HG03520 (cell line): ENCODE measurements around the gene HPS4.
"Not testable (repeated sequence)": the region's sequence is repeated elsewhere in the genome, so short reads cannot be mapped to it uniquely, and the experiment has no call there.

Source experiments
- ATAC-seq: cut with Tn5 transposase; IDR thresholded peaks from one replicate; pipeline ENCODE4 v1.9.1; 2021; ENCODE audit warnings: mild to moderate bottlenecking, moderate library complexity; ENCODE audit not compliant: unreplicated experiment

The HPS4 gene

GRCh38 chr22:26444777-26445176 lies 38.8 kb downstream of the HPS4 start:
- no peak for ATAC-seq

GRCh38 chr22:26443901-26444690 lies 39.5 kb downstream of the HPS4 start:
- ATAC-seq = no peak

- ATAC-seq = no peak
These were observed 41.4 kb downstream of the HPS4 start for GRCh38 chr22:26442086-26442756.

- no peak for ATAC-seq
These were observed 44.0 kb downstream of the HPS4 start for GRCh38 chr22:26439559-26439958.

- not testable (repeated sequence) for ATAC-seq
These were observed 44.8 kb downstream of the HPS4 start for GRCh38 chr22:26438776-26439175.

GRCh38 chr22:26437694-26438392 lies 45.7 kb downstream of the HPS4 start:
- ATAC-seq = no peak

- no peak for ATAC-seq
These were observed 46.6 kb downstream of the HPS4 start for GRCh38 chr22:26436903-26437515.

GRCh38 chr22:26435327-26436093 lies 48.1 kb downstream of the HPS4 start:
- no peak for ATAC-seq

- ATAC-seq = no peak
These were observed 49.8 kb downstream of the HPS4 start for GRCh38 chr22:26433805-26434204.

GRCh38 chr22:26432619-26433311 lies 50.8 kb downstream of the HPS4 start:
- no peak for ATAC-seq

GRCh38 chr22:26431261-26431995 lies 52.2 kb downstream of the HPS4 start:
- no peak for ATAC-seq

- ATAC-seq = no peak
These were observed 53.0 kb downstream of the HPS4 start for GRCh38 chr22:26430600-26430999.

- ATAC-seq = peak; percentile 18
These were observed 53.9 kb downstream of the HPS4 start for GRCh38 chr22:26429458-26430286.

- peak; percentile 64 for ATAC-seq
These were observed 54.8 kb downstream of the HPS4 start, which contains the start of gene ASPHD2 for GRCh38 chr22:26428515-26429457. Gene ASPHD2, plus strand, starts transcription at chr22:26429260. Its CDS starts 4,356 bp downstream, at chr22:26433616.

GRCh38 chr22:26426924-26427323 lies 56.7 kb downstream of the HPS4 start:
- no peak for ATAC-seq

GRCh38 chr22:26418620-26419019 lies 65.0 kb downstream of the HPS4 start:
- no peak for ATAC-seq

- no peak for ATAC-seq
These were observed 66.2 kb downstream of the HPS4 start for GRCh38 chr22:26417406-26417805.
